Activated CD8-positive, alpha-beta T cell treated with anti-CD3 and anti-CD28 coated beads for 36 hours (primary cell): ENCODE data around the gene PEAK1. TPM values are rescaled to one million over a fixed set of nuclear protein-coding genes. Genes with fewer than 3 reads are reported as not detected.
"Not testable (repeated sequence)": the region's sequence is repeated elsewhere in the genome, so short reads cannot be mapped to it uniquely, and the experiment has no call there.

Experiments used
- ATAC-seq: fragments of 200-7000 bp; cut with Tn5 transposase; one replicate; pipeline ENCODE4 v1.10.0; 2021; ENCODE audit warnings: mild to moderate bottlenecking, moderate library complexity
- CTCF ChIA-PET: fragments of 350-600 bp; sonication (Branson Sonifier 250); formaldehyde crosslinking; loops from one replicate; lab custom pipeline; 2021; ENCODE audit warnings: antibody characterized with exemption; lab: Charles Lee
- POLR2A ChIA-PET: fragments of 350-600 bp; sonication (Branson Sonifier 250); formaldehyde crosslinking; loops from one replicate; lab custom pipeline; 2021; ENCODE audit warnings: antibody characterized with exemption; lab: Charles Lee
- DNase-seq: peaks from one replicate; pipeline ENCODE4 v3.0.0-alpha.2; 2020
- H3K27ac Mint-ChIP-seq: one replicate; pipeline ENCODE4 v1.8.0; 2021; ENCODE audit warnings: mild to moderate bottlenecking, mixed read lengths
- H3K27me3 Mint-ChIP-seq: one replicate; pipeline ENCODE4 v1.8.0; 2021; ENCODE audit warnings: mixed read lengths
- H3K36me3 Mint-ChIP-seq: one replicate; pipeline ENCODE4 v1.8.0; 2021; ENCODE audit warnings: low read depth, mixed read lengths
- H3K4me1 Mint-ChIP-seq: one replicate; pipeline ENCODE4 v1.8.0; 2021; ENCODE audit warnings: low read depth, mixed read lengths
- H3K4me3 Mint-ChIP-seq: one replicate; pipeline ENCODE4 v1.8.0; 2021; ENCODE audit warnings: mild to moderate bottlenecking, moderate library complexity, mixed read lengths
- H3K9me3 Mint-ChIP-seq: one replicate; pipeline ENCODE4 v1.8.0; 2021; ENCODE audit warnings: mixed read lengths
- intact Hi-C: fragments of 100-400 bp; cut with micrococcal nuclease; formaldehyde crosslinking; loops from one replicate; pipeline ENCODE4 v1.10.0; 2022
- total RNA-seq, 2 experiments: library from RNA; stranded (reverse); gene quantifications; one replicate each; pipeline ENCODE4 v1.2.3, GENCODE V29; 2021
- TF ChIP-seq, protein P1 (sequence below): fragments of 200-600 bp; IDR thresholded peaks from one replicate; pipeline ENCODE4 v1.8.0; 2022; ENCODE audit warnings: antibody characterized with exemption, mild to moderate bottlenecking

Gene PEAK1
- total RNA-seq, 2 experiments from 2014 or later = 32.1 to 36.1 TPM

DNA sequence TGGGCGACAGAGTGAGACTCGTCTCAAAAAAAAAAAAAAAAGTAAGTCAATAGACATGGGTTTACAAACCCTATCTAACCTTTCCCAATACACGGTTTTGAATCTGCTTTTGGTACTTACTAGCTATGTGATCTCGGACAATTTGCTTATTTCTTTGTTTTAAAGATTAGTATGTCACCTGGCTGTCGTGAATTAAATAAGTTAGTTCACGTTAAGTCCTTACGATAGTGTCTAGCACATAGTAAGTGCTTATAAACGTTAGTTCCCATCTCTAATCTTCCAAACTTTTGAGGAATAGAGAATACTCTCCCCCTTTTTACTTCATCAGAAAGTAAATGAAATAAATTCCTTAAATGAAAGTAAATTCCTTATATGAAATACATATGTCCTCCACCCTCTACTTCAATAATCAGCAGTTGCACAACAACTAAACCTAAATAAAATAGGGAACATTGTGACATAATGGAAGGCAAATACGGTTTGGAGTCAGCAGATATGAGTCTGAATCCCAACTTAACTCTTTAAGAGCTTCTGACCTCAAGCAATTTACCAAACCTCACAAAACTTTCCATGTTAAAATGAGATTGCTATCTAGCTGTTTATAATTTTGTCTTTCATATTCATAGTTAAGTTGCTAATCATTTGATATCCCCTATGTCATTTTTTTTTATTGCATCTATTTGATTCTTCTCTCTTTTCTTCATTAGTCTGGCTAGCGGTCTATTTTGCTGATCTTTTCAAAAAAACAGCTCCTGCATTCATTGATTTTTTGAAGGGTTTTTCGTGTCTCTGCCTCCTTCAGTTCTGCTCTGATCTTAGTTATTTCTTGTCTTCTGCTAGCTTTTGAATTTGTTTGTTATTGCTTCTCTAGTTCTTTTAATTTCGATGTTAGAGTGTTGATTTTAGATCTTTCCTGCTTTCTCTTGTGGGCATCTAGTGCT lies 134.6 kb downstream of the PEAK1 start:
- no peak overlapping the region for H3K4me3 Mint-ChIP-seq
- H3K36me3 Mint-ChIP-seq = peaks cover 5% of the 10 kb centered on the region
- no peaks in the 10 kb centered on the region for H3K27me3 Mint-ChIP-seq
- POLR2A ChIA-PET = interaction anchor here (0.6 kb wide), 1 partner anchor 104 kb away, joined by 4 read pairs; no protein-coding TSS in a partner anchor
- H3K27ac Mint-ChIP-seq = no peak overlapping the region
- CTCF ChIA-PET = interaction anchor here (1.4 kb wide), 1 partner anchor 258 kb away, joined by 4 read pairs; no protein-coding TSS in a partner anchor
- DNase-seq (no peak), ATAC-seq (no peak)
- H3K9me3 Mint-ChIP-seq = no peaks in the 10 kb centered on the region
- H3K4me1 Mint-ChIP-seq = peaks cover 6% of the 10 kb centered on the region
- TF ChIP-seq, protein P1, sequence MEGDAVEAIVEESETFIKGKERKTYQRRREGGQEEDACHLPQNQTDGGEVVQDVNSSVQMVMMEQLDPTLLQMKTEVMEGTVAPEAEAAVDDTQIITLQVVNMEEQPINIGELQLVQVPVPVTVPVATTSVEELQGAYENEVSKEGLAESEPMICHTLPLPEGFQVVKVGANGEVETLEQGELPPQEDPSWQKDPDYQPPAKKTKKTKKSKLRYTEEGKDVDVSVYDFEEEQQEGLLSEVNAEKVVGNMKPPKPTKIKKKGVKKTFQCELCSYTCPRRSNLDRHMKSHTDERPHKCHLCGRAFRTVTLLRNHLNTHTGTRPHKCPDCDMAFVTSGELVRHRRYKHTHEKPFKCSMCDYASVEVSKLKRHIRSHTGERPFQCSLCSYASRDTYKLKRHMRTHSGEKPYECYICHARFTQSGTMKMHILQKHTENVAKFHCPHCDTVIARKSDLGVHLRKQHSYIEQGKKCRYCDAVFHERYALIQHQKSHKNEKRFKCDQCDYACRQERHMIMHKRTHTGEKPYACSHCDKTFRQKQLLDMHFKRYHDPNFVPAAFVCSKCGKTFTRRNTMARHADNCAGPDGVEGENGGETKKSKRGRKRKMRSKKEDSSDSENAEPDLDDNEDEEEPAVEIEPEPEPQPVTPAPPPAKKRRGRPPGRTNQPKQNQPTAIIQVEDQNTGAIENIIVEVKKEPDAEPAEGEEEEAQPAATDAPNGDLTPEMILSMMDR = no peak
- intact Hi-C loops = no loop called here

DNA sequence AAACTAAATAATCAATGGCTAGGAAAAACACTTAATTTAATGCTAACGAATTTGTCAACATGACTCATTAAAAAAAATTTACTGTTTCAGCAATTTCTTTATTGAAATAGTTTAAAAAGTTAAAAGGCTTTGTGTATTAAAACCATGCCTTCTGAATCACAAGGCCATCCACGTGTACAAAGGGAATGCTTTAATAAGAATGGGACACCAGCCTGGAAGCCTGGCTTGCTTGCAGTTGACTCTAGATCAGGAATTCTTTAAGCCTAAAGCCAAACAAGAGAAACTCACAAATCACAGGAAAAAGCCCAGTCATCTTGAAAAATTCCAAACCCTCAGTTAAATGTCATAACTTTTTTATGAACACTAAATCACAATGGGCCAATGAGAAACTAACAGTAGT lies 137.6 kb downstream of the PEAK1 start:
- H3K36me3 Mint-ChIP-seq = peaks cover 5% of the 10 kb centered on the region
- H3K9me3 Mint-ChIP-seq = no peaks in the 10 kb centered on the region
- DNase-seq = no peak
- ATAC-seq = no peak
- POLR2A ChIA-PET = no interaction called here
- H3K27me3 Mint-ChIP-seq = no peaks in the 10 kb centered on the region
- intact Hi-C loops = no loop called here
- no peak overlapping the region for H3K27ac Mint-ChIP-seq
- H3K4me1 Mint-ChIP-seq = peaks cover 3% of the 10 kb centered on the region
- CTCF ChIA-PET = interaction anchor here (1.3 kb wide), 1 partner anchor 34 kb away, joined by 3 read pairs; no protein-coding TSS in a partner anchor
- TF ChIP-seq, protein P1 = no peak
- no peak overlapping the region for H3K4me3 Mint-ChIP-seq

DNA sequence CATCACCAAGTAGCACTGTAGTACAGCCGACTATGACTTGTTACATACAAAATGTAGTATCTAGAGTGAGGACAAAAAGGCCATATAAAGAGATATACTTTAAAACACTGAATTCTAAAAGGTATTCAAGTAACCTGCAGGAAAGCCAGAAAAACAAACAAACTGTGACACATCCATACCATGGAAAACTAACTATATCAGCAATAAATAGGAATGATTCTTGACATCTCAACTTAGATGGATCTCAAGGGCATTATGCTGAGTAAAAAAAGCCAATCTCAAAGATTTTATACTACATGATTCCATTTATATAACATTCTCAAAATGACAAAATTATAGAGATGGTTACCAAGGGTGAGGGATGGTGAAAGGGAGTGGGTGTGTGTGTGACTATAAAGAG lies 143.0 kb downstream of the PEAK1 start:
- ATAC-seq = no peak
- ChIA-PET CTCF (no interaction called here), POLR2A (no interaction called here)
- Mint-ChIP-seq H3K4me1 (peaks cover 13% of the 10 kb centered on the region), H3K9me3 (no peaks in the 10 kb centered on the region), H3K27ac (no peak overlapping the region), H3K4me3 (no peak overlapping the region), H3K36me3 (peaks cover 9% of the 10 kb centered on the region), H3K27me3 (no peaks in the 10 kb centered on the region)
- no peak for DNase-seq
- intact Hi-C loops = no loop called here
- TF ChIP-seq, protein P1 = no peak

DNA sequence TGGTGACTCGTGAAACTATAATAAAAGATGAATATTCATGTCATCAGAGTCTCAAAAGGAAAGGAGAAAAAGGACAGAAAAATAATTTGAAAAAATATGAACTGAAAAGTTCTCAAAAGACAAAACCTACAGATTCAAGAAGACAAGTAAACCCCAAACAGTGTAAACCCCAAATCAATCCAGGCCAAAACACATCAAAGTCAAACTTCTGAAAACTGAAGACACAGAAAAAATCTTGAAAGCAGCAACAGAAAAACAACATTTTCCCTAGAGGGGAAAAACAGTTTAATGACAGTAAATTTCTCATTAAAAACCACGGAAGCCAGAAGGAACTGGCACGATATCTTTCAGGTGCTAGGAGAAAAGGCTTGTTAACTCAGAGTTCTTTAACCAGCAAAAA lies 143.8 kb downstream of the PEAK1 start:
- TF ChIP-seq, protein P1 = no peak
- intact Hi-C loops = no loop called here
- POLR2A ChIA-PET = no interaction called here
- Mint-ChIP-seq H3K9me3 (no peaks in the 10 kb centered on the region), H3K27ac (peak overlapping the region; percentile 9), H3K4me3 (no peak overlapping the region), H3K36me3 (peaks cover 11% of the 10 kb centered on the region), H3K4me1 (peaks cover 13% of the 10 kb centered on the region), H3K27me3 (no peaks in the 10 kb centered on the region)
- no peak for ATAC-seq
- DNase-seq = no peak
- CTCF ChIA-PET = no interaction called here

DNA sequence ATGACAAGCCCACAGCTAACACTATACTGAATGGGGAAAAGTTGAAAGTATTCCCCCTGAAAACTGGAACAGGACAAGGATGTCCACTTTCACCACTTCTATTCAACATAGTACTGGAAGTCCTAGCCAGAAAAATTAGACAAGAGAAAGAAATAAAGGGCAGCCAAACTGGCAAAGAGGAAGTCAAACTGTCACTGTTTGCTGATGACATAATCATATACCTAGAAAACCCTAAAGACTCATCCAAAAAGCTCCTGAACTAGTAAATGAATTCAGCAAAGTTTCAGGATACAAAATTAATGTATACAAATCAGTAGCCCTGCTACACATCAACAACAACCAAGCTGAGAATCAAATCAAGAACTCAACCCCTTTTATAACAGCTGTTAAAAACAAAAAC lies 146.8 kb downstream of the PEAK1 start:
- CTCF ChIA-PET, POLR2A ChIA-PET, H3K27ac Mint-ChIP-seq, H3K4me3 Mint-ChIP-seq, H3K9me3 Mint-ChIP-seq, DNase-seq, H3K27me3 Mint-ChIP-seq, ATAC-seq, intact Hi-C loops: not testable (repeated sequence)
- Mint-ChIP-seq H3K4me1 (peaks cover 13% of the 10 kb centered on the region), H3K36me3 (peaks cover 32% of the 10 kb centered on the region)
